Stimulated activated CD8-positive, alpha-beta memory T cell treated with anti-CD3 and anti-CD28 coated beads, Interleukin-15, amount 100 ng/mL, for 48 hours (primary cell): ENCODE measurements around the gene ATP5F1D.

Source experiments
- DNase-seq, 2 donors: peaks; one replicate each; pipeline ENCODE4 v3.0.0-alpha.2; 2020; ENCODE audit warnings: low read depth in 2 of 2

Gene ATP5F1D

GRCh38 chr19:1281569-1282287 is 40.2 kb downstream of the ATP5F1D start:
- no peak for DNase-seq

- DNase-seq, result no peak
Measured at GRCh38 chr19:1282588-1283206, 41.1 kb downstream of the ATP5F1D start.

GRCh38 chr19:1283207-1283916 is 41.8 kb downstream of the ATP5F1D start:
- no peak for DNase-seq

GRCh38 chr19:1283917-1284292 is 42.4 kb downstream of the ATP5F1D start:
- no peak for DNase-seq

GRCh38 chr19:1284293-1284978 is 42.9 kb downstream of the ATP5F1D start:
- no peak for DNase-seq

GRCh38 chr19:1284979-1285736 is 43.6 kb downstream of the ATP5F1D start:
- DNase-seq, result no peak

GRCh38 chr19:1285737-1286360 is 44.3 kb downstream of the ATP5F1D start, which contains the start of gene EFNA2:
TSS of gene EFNA2 (plus strand) at chr19:1285873. CDS start at chr19:1286169, 296 bp downstream.
- no peak for DNase-seq

- no peak for DNase-seq
Measured at GRCh38 chr19:1286487-1287353, 45.2 kb downstream of the ATP5F1D start.

- DNase-seq, result no peak
Measured at GRCh38 chr19:1287354-1288225, 46.0 kb downstream of the ATP5F1D start.

- DNase-seq, result no peak
Measured at GRCh38 chr19:1288226-1288612, 46.7 kb downstream of the ATP5F1D start.

- no peak for DNase-seq
Measured at GRCh38 chr19:1288833-1289685, 47.5 kb downstream of the ATP5F1D start.

- DNase-seq, result no peak
Measured at GRCh38 chr19:1289686-1290025, 48.1 kb downstream of the ATP5F1D start.

GRCh38 chr19:1290196-1290702 is 48.7 kb downstream of the ATP5F1D start:
- no peak for DNase-seq

- no peak for DNase-seq
Measured at GRCh38 chr19:1290703-1291651, 49.4 kb downstream of the ATP5F1D start.

GRCh38 chr19:1291761-1292418 is 50.3 kb downstream of the ATP5F1D start:
- no peak for DNase-seq

GRCh38 chr19:1292419-1293151 is 51.0 kb downstream of the ATP5F1D start:
- no peak for DNase-seq
